Camera-type eye (tissue), 1 donor: ENCODE results near the gene ZNF460. TPM values are rescaled to one million over a fixed set of nuclear protein-coding genes. Genes with fewer than 3 reads are reported as not detected.

Experiments
- total RNA-seq: library from RNA; depleted of rRNA; stranded (reverse); fragments of >200 nt; gene quantifications from one replicate; pipeline ENCODE4 v1.2.3, GENCODE V29; 2014

ZNF460 gene
- total RNA-seq = 164 TPM

GRCh38 chr19:57280165-57280961, at the start of gene ZNF460:
TSS of gene ZNF460 (plus strand) at chr19:57280485. CDS start at chr19:57280807, 322 bp downstream.

GRCh38 chr19:57240311-57241090, 39.8 kb upstream of the ZNF460 start, which contains the start of gene ZNF805:
TSS of gene ZNF805 (plus strand) at chr19:57240632. CDS start at chr19:57240892, 260 bp downstream.

GRCh38 chr19:57320180-57321084, 40.1 kb downstream of the ZNF460 start, which contains the start of gene ZNF543:
TSS of gene ZNF543 (plus strand) at chr19:57320472. CDS start at chr19:57320854, 382 bp downstream.

Other genes starting within 250 kb of the ZNF460 start
- 0.16 TPM for gene USP29, start 160.5 kb upstream of the ZNF460 start, total RNA-seq
- not detected for gene ZIM3, start 135.3 kb upstream of the ZNF460 start, total RNA-seq
- not detected for gene DUXA, start 113.0 kb upstream of the ZNF460 start, total RNA-seq
- 90.5 TPM for gene ZNF264, start 89.0 kb upstream of the ZNF460 start, total RNA-seq
- gene AURKC, start 49.5 kb upstream of the ZNF460 start, total RNA-seq = 1.2 TPM
- gene ZNF805, start 39.9 kb upstream of the ZNF460 start, total RNA-seq = 43.4 TPM
- 37.8 TPM for gene ZNF543, start 40.0 kb downstream of the ZNF460 start, total RNA-seq
- 18.3 TPM for gene ZNF304, start 70.8 kb downstream of the ZNF460 start, total RNA-seq
- gene TRAPPC2B, start 83.1 kb downstream of the ZNF460 start, total RNA-seq = 25.2 TPM
- gene ZNF547, start 83.1 kb downstream of the ZNF460 start, total RNA-seq = 3.4 TPM
- gene ZNF548, start 109.4 kb downstream of the ZNF460 start, total RNA-seq = 62.6 TPM
- 33.2 TPM for gene ZNF17, start 130.7 kb downstream of the ZNF460 start, total RNA-seq
- 35.1 TPM for gene ZNF749, start 154.8 kb downstream of the ZNF460 start, total RNA-seq
- gene VN1R1, start 176.7 kb downstream of the ZNF460 start, total RNA-seq = 4.6 TPM
- gene ZNF772, start 197.1 kb downstream of the ZNF460 start, total RNA-seq = 78.2 TPM
- gene ZNF419, start 207.3 kb downstream of the ZNF460 start, total RNA-seq = 25.7 TPM
- 35.6 TPM for gene ZNF773, start 219.5 kb downstream of the ZNF460 start, total RNA-seq
- 20.1 TPM for gene ZNF549, start 246.9 kb downstream of the ZNF460 start, total RNA-seq